HG02943 (cell line): Measurements from ENCODE around the gene LANCL2.
"Not testable (repeated sequence)": the region's sequence is repeated elsewhere in the genome, so short reads cannot be mapped to it uniquely, and the experiment has no call there.

Source experiments
- ATAC-seq: cut with Tn5 transposase; IDR thresholded peaks from one replicate; pipeline ENCODE4 v1.9.1; 2021; ENCODE audit warnings: mild to moderate bottlenecking, low read depth, moderate library complexity; ENCODE audit not compliant: unreplicated experiment

LANCL2 gene

GRCh38 chr7:55465691-55466090, 100.6 kb downstream of the LANCL2 start:
- no peak for ATAC-seq

- no peak for ATAC-seq
Measured at GRCh38 chr7:55467047-55467593, 102.0 kb downstream of the LANCL2 start.

GRCh38 chr7:55468495-55468894, 103.4 kb downstream of the LANCL2 start:
- ATAC-seq: no peak

GRCh38 chr7:55469271-55469681, 104.1 kb downstream of the LANCL2 start:
- no peak for ATAC-seq

GRCh38 chr7:55469721-55470120, 104.6 kb downstream of the LANCL2 start:
- no peak for ATAC-seq

GRCh38 chr7:55470261-55470660, 105.1 kb downstream of the LANCL2 start:
- no peak for ATAC-seq

- not testable (repeated sequence) for ATAC-seq
Measured at GRCh38 chr7:55471594-55471993, 106.5 kb downstream of the LANCL2 start.

GRCh38 chr7:55472406-55472805, 107.3 kb downstream of the LANCL2 start:
- ATAC-seq: not testable (repeated sequence)

- ATAC-seq: no peak
Measured at GRCh38 chr7:55472928-55473725, 108.0 kb downstream of the LANCL2 start.

- ATAC-seq: no peak
Measured at GRCh38 chr7:55473932-55474331, 108.8 kb downstream of the LANCL2 start.

- ATAC-seq: no peak
Measured at GRCh38 chr7:55474944-55475854, 110.1 kb downstream of the LANCL2 start.

GRCh38 chr7:55475855-55476803, 111.0 kb downstream of the LANCL2 start:
- no peak for ATAC-seq

GRCh38 chr7:55476852-55477780, 112.0 kb downstream of the LANCL2 start:
- ATAC-seq: no peak

GRCh38 chr7:55477781-55478374, 112.7 kb downstream of the LANCL2 start:
- ATAC-seq: no peak

- no peak for ATAC-seq
Measured at GRCh38 chr7:55478700-55479099, 113.6 kb downstream of the LANCL2 start.

GRCh38 chr7:55481155-55481554, 116.0 kb downstream of the LANCL2 start:
- no peak for ATAC-seq

- no peak for ATAC-seq
Measured at GRCh38 chr7:55483046-55483445, 117.9 kb downstream of the LANCL2 start.
